NK-92 (cell line): ENCODE measurements around the gene CTTNBP2NL.
"Not testable (repeated sequence)": the region's sequence is repeated elsewhere in the genome, so short reads cannot be mapped to it uniquely, and the experiment has no call there.

Experiments used
- DNase-seq: peaks from one replicate; lab custom pipeline; 2025; ENCODE audit not compliant: unreplicated experiment; lab: John Stamatoyannopoulos, UW

CTTNBP2NL gene

DNA sequence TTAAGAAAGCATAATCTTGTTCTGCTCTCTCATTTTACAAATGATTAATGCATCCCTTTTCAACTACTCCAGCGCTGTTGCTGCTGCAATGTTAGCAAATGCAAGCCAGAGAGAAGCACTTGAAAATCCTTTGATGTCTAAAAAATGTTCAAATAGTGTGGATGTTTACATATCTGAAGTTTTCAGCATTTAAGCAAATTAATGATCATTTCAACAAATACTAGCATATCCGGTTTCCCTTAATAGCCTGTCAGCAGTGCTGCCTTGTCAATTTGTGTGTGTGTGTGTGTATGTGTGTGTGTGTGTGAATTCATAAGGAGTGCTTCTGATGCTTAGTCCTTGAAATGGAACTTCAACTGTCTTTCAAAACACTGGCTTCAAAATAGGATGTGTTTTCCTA lies 64.6 kb downstream of the CTTNBP2NL start:
- no peak for DNase-seq

DNA sequence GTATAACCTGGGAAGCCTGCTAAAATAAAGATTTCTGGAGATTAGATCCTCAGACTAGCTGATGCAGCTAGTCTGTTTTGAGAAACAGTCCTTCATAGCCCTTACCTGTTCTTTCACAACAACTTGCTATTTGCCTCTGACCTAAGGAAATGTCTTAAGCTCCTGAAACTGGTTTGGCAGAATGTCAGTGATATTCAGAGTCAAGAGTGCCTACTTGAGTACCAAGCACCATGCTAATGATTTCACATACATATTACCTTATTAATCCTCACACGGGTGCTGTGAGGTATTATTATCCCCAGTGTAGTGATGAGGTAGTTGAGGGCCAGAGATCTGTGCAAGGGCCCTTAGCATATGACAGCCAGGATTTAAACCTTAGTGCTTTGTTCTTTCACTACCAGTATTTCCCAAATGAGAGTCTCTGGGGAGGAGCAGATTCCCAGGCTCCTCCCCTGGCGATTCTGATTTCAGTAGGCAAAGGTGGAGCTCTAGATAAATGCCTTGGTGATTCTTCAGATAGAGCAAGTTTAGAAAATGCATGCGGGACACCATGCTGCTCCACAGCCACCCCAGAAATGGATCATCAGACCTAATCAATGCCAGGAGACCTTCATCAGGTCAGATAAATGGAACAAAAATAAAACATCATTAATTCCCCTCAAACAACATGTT lies 65.3 kb downstream of the CTTNBP2NL start:
- no peak for DNase-seq

DNA sequence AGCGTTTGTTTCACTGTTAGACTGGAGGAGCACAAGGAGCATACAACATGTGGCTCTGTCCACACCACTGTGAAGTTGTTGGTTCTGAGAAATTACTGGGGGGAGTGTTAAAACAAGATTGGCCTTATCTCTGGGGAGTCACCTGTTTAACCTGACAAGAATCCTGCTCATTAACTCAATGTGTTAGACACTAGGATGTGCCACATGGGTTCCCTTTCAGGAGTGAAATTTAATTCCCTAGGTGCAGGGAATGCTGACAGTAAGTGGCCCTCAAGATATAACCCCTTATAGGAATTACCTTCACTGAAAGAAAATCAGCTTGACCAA lies 66.9 kb downstream of the CTTNBP2NL start:
- DNase-seq: no peak

DNA sequence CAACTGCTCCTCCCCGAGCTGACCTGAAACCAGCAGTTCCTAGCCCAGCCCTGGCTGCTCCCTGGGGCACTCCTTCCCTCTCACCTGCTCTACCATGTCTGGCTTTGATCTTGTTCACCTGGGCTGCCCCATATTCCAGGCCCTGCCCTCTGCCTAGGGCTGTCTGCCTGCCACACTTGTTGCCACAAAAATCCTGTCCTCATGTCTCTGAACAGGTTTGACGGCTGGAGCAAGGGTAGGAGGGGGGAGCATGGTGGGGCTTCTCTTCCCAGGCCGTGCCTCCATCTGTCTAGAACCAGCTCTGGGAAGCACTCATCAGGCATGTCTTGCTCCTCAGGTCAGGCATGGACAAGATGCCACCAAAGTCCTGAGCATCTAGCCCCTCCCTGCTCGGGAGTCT lies 68.5 kb downstream of the CTTNBP2NL start:
- DNase-seq: no peak

DNA sequence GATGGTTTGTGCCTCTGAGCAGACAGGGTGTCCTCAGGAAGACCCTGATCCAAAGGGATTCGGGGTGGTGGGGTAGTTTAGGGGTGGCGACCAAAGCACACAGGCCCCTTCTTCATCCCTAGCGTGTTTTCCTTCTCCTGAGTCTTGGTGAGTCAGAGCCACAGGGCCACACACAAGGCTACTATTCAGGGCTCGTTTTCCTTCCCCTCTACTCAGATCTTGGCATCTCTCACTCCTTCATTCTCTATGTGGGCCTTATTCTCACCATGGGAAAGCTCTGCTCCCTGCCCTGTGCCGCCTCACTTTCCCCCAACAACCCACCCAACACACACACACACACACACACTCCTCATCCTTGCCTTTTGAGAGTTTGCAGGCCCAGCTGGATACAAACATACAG lies 69.1 kb downstream of the CTTNBP2NL start:
- no peak for DNase-seq

DNA sequence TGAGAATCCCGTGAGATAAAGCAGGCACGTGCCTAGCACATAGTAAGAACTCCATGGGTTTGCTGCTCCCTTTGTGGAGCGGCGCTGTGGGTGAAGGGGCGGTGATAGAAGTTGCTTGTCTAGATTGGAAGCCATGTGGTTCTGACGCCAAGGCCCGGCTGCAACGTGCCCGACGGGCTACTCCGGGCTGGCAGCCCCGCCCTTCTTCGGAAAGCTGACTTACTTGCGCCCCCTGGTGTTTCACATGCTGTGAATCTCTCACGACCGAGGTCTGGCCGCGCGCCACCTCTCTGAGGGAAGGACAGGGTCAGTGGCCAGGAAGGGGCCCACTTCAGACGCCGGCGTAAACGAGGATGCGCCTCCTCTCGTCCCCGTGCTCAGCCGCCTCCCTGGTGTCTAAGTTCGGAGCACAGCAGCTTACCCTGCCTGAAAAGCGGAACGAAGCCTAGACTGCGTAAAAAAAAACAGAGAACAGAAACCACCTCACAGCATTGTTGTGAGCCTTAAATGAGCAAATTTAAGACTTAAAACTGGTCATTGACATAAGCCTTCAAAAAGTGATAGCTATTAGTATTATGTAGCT lies 70.2 kb downstream of the CTTNBP2NL start:
- no peak for DNase-seq

DNA sequence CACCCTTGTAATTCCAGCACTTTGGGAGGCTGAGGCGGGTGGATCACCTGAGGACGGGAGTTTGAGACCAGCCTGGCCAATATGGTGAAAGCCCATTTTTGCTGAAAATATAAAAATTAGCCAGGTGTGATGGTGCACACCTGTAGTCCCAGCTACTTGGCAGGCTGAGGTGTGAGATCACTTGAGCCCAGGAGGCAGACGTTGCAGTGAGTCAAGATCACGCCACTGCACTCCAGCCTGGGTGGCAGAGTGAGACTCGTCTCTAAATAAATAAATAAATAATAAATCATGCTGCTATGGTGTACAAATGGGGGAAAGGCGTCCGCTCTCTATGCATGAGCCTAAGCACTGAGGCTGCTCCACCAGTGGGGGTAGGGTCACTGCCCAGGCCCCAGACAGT lies 74.3 kb downstream of the CTTNBP2NL start:
- not testable (repeated sequence) for DNase-seq

DNA sequence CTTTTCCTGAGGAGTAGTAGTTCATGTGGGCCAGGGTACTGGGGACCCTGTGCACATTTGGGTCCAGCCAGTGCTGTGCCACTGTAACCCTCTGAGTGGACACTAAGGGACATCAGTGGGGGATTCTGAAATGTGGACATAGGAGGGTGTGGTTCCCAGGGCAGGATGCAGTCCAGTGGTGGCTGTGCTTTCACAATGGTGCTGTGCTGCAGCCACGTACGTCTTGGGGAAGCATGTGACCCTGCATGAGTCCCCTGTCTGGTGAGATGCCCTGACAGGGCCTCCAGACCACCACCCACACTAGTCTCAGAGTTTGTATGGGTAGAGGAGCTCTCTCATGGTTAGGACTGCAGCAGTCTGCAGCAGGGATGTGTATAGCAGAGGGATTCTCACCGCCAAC lies 75.0 kb downstream of the CTTNBP2NL start:
- no peak for DNase-seq

DNA sequence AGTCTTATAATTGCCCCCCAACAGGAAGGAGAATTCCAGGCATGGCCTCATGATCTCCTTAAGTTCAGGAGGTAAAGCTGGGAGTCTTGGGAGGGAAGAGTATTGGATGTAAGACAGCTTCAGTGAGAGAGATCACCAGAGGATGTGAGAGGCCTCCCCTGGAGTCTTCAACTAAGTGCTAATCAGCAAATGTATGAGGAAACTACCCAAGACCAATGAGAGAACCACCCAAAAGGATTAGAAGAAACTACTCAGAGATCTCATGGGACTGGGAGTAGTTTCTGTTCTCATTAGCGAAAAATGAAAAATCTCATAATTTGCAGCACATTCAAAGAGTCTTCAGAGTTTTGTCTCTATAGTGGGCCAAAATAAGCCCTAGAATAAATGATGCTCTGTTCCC lies 76.1 kb downstream of the CTTNBP2NL start:
- DNase-seq: no peak

DNA sequence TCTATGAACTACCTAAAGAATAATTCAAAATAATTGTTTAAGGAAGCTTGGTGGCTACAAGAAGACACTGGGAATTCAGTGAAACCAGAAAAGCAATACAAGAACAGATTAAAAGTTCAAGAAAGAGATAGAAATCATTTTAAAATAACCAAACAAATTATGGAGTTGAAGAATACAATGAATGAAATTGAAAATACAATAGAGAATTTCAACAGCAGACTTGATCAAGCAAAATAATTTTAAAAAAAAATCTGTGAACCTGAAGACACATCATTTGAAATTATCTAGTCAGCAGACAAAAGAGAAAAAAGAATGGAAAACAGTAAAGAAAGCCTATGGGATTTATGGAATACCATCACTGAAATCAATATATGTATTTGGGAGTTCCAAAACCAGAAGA lies 81.5 kb downstream of the CTTNBP2NL start:
- no peak for DNase-seq

DNA sequence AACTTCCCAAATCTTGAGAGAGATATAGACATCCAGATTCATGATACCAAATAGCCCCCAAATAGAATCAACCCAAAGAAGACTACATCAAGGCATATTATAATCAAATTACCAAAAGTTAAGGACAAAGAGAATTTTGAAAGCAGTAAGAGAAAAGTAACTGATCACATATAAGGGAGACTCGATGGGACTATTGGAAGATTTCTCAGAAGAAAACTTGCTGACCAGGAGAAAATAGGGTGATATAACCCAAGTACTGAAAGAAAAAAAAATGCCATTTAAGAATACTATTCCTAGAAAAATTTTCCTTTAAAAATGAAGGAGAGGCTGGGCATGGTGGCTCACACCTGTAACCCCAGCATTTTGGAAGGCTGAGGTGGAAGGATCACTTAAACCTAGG lies 82.3 kb downstream of the CTTNBP2NL start:
- DNase-seq: no peak

DNA sequence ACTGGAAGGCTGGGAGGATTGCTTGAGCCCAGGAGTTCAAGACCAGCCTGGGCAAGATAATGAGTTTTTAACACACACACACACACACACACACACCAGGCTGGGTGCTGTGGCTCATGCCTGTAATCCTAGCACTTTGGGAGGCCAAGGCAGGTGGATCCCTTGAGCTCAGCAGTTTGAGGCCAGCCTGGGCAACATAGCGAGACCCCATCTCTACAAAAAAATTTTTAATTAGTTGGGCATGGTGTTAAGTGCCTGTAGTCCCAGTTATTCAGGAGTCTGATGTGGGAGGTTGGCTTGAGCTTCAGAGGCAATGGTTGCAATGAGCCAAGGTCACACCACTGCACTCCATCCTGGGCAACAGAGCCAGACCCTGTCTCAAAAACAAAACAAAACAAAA lies 90.0 kb downstream of the CTTNBP2NL start:
- DNase-seq: not testable (repeated sequence)

DNA sequence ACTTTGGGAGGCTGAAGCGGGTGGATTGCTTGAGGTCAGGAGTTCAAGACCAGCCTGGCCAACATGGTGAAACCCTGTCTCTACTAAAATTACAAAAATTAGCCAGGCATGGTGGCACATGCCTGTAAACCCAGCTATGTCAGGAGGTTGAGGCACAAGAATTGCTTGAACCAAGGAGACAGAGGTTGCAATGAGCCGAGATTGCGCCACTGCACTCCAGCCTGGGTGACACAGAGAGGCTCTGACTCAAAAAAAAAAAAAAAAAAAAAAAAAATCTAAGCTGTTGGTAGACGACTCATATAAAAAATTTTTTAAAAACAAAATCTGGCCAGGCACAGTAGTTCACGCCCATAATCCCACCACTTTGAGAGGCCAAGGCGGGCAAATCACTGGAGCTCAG lies 91.7 kb downstream of the CTTNBP2NL start:
- not testable (repeated sequence) for DNase-seq

DNA sequence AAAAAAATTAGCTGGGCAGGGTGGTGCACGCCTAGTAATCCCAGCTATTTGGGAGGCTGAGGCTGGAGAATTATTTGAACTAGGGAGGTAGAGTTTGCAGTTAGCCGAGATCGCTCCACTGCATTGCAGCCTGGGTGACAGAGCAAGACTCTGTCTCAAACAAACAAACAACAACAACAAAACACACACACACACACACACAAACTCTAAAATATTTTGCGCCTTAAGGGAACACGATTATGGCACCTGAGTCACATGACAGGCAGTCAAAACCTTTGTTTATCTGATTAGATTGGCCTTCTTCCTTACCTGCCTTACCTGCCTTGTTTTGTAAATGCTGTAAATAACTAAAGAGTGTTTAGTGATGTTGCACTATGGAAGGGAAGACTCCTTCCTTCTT lies 92.1 kb downstream of the CTTNBP2NL start:
- no peak for DNase-seq

DNA sequence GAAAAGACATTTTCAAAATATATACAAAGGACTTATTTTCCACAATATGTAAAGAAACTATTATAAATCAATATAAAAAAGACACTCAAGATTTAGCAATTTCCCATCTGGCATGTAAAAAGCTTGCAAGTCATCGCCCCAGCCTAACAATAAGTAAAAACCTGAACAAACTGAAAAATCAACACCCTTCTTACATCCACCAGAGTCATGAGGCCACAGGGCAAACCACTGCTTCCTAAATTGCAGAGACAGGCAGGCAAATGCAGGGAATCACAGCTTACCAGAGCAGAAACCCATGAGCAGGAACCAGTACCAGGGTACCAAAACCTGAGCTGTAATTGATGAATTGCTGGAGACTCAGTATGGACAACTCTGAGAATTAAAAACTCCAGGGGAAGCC lies 96.1 kb downstream of the CTTNBP2NL start:
- no peak for DNase-seq

DNA sequence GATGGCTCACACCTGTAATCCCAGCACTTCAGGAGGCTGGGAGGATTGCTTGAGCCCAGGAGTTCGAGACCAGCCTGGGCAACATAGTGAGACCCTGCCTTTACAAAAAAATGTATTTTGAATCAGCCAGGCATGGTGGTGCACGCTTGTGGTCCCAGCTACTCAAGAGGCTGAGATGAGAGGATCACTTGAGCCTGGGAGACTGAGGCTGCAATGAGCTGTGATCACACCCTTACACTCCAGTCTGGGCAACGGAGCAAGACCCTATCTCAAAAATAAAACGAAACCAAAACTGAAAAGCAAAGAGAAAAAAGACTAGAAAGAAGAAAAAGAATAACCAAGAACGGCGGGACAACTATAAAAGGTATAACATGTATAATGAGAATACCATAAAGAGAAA lies 97.3 kb downstream of the CTTNBP2NL start:
- DNase-seq: no peak

DNA sequence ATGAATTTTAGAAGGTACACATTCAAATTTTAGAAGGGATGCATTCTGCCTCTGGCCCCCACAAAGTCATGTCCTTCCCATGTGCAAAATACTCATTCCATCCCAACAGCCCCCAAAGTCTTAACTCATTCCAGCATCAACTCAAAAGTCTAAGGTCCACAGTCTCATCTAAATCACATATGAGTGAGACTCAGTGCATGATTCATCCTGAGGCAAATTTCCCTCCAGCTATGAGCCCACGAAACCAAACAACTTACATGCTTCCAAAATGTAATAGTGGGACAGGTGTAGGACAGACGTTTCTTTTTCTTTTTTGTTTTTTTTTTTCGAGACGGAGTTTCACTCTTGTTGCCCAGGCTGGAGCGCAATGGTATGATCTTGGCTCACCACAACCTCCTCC lies 100.3 kb downstream of the CTTNBP2NL start:
- DNase-seq: no peak

DNA sequence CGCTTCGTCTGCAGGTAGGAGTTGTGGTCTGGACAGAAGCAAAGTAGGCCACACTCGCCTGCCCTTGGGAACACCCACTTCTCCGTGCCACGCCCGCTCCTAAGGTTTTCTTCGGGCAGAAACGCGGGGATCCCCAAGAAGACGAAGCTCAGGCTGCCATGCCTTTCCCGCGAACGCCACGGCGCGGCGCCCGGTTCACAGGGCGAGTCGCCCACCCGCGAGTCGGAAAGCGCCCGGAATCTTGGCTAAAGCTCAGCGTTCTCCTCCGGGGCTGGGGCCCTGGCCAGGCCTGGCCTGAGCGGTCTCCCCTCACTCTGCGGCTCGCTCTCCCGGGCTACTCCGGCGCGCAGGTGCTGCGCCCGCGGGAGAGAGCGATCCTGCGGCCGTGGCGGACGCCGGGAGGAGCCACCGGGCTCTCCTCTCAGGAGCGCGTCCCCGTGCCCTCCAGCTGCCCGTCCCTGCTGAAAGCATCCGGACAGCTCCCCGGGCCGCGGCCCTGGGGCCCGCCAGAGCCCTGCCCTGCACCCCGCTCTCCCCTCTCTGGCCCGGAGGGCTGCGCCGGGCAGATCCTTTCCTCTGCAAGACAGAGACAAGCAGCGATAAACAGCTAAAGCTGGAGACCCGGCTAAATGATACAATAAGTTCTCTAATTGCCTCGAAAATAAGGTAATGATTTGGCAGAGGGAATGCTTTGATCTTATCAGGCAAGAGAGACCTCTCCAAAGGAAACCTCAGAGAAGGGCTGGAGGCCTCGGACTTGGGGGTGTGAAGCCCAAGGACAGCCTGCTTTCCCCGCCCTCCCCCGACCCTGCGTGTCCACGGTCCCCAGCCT lies 106.0 kb downstream of the CTTNBP2NL start:
- DNase-seq: no peak

DNA sequence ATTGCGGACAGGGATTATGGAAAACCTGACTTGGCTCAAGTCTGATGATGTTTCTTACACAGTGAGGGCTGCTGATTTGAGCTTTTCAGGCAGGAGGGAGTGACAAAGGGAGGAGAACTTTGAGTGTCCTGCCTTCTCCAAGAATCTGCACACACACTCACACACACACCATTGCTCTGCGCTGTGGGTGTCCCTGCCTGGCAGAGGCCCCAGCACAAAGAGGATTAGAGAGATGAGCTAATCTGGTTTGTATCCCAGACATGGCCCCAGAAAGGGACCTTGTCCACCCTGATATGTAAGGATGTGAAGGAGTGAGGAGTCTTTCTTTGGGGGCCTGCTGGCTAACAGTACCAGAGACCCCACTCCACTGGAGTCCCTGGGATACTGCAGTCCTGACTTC lies 106.8 kb downstream of the CTTNBP2NL start:
- no peak for DNase-seq

DNA sequence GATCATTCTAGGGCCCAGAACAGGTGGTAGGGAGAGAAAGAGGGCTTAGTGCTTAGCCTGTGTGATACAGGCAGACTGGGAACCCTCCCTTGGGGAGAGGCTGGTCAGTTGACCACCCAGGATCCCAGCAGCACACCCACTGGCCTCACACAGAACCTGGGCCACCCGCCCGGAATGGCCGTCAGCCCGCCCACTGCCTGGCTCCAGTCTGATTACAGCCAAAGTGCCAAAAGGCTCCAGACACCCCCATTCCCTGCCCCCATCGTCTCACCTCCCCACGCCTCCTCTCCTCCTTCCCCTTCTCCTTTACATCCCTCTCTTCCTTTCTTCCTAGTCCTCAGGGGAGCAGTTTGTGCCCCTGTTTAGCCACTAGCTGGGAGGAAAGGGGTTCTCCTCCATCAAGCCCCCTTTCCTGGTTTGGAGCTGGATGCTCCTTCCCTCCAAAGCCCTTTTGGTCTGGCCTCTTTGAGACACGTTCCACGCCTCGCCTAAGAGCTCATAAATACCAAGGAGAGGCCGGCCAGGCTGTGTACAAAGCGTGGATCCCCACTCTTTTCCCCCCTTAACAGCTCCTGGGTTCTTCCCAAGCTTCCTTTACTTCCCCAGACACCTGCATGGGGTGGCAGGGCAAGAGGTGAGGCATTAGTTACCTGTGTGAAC lies 108.1 kb downstream of the CTTNBP2NL start:
- no peak for DNase-seq

DNA sequence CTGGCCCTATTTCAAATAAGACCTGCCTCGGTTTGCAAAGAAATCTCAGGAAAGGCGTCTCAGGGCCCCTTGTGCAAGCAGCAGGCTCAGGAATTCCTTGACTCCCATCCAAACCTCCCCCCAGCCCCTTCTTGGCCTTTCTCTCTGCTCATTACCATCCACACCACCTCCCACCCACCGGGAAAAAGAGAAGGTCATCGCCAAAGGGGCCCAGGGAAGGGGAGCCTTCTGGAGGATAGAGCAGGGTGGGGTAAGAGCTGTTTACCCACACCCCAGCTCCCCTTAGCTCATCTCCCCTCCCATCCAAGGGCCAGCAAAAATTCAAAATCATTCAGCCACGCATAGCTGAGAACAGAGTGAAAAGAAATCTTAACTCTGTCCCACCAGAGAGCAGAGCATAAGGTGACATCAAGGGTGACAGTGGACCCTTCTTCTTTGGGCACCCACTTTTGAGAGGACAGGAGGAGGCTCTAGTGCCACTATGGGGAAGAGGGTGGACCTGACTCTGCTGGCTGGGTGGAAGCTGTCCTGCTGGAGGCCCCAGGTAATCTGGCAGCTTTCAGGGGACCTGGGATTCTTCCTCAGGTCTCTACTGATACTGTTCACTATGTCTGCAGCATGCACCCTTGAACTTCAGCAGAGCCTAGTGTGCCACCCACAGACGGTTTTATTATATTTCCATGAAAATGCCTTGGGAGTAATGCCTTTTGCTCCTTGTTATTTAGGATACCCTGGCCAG lies 108.8 kb downstream of the CTTNBP2NL start:
- no peak for DNase-seq
